ENCODE data around the gene GPC3. TPM values are rescaled to one million over a fixed set of nuclear protein-coding genes. Genes with fewer than 3 reads are reported as not detected.

Gene GPC3
- total RNA-seq, 1 donor, result not detected

DNA sequence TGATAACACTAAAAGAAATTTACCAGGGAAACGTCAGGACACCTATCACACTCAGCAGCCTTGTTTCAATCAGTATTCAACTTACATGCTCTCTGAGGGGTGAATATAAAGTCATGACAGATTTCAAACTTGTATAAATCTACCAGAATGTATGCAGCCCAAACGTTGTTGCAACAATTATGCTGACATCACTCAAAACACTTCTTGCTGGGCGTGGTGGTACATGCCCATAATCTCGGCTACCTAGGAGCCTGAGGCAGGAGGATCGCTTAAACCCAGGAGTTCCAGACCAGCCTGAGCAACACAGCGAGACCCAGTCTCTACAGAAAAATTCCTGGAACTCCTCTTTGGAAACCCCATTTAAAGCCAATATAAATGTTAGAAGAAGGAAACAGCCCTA is 303.5 kb downstream of the GPC3 start:
- Histone ChIP-seq H3K4me2 (ENCODE audit: insufficient read depth, low read length) (no peak overlapping the region), H3K79me2 (ENCODE audit: insufficient read depth, low read length) (no peaks in the 10 kb centered on the region)

DNA sequence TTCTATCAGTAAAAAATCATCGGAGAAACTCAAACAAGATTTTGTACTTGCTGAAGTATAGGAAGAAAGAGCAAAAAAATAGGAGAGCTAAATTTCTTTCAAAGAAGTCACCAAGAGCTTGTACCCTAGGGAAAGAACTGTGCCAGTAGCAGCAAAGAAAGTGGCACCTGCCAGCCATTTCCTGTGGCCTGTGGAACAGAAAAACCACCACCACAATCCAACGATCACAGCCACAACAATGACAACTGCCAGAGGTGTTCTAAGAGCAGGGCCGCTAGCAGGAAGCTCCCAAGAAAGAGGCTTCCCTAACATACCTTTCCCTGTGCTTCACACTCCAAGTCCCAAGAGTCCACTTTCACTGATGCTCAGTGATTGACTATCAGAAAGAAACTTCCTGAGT is 304.0 kb downstream of the GPC3 start:
- Histone ChIP-seq H3K79me2 (ENCODE audit: insufficient read depth, low read length) (no peaks in the 10 kb centered on the region), H3K9me3 (ENCODE audit: low read depth, low read length) (no peaks in the 10 kb centered on the region), H3K4me3 (ENCODE audit: insufficient read depth, low read length) (no peak overlapping the region), H3K36me3 (ENCODE audit: insufficient read depth, low read length) (no peaks in the 10 kb centered on the region), H3K4me2 (ENCODE audit: insufficient read depth, low read length) (no peak overlapping the region), H3K27me3 (ENCODE audit: insufficient read depth, low read length) (peaks cover 17% of the 10 kb centered on the region), H4K20me1 (ENCODE audit: insufficient read depth, low read length) (no peaks in the 10 kb centered on the region), H2AFZ (ENCODE audit: low read length) (no peak overlapping the region), H3K27ac (ENCODE audit: low read depth, low read length) (no peak overlapping the region), H3K4me1 (ENCODE audit: insufficient read depth, low read length) (no peaks in the 10 kb centered on the region)
- DNase-seq (ENCODE audit: insufficient read length, low spot score, missing footprints), result no peak
- TF ChIP-seq, protein P1, sequence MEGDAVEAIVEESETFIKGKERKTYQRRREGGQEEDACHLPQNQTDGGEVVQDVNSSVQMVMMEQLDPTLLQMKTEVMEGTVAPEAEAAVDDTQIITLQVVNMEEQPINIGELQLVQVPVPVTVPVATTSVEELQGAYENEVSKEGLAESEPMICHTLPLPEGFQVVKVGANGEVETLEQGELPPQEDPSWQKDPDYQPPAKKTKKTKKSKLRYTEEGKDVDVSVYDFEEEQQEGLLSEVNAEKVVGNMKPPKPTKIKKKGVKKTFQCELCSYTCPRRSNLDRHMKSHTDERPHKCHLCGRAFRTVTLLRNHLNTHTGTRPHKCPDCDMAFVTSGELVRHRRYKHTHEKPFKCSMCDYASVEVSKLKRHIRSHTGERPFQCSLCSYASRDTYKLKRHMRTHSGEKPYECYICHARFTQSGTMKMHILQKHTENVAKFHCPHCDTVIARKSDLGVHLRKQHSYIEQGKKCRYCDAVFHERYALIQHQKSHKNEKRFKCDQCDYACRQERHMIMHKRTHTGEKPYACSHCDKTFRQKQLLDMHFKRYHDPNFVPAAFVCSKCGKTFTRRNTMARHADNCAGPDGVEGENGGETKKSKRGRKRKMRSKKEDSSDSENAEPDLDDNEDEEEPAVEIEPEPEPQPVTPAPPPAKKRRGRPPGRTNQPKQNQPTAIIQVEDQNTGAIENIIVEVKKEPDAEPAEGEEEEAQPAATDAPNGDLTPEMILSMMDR (IDR thresholded peaks at IDR 0.05; ENCODE audit: extremely low read depth, low read depth, low read length), result no peak

More for the DNA sequence above, 303.5 kb downstream of the GPC3 start:
- no peaks in the 10 kb centered on the region for H3K36me3 ChIP-seq (ENCODE audit: insufficient read depth, low read length)
- no peak for DNase-seq (ENCODE audit: insufficient read length, low spot score, missing footprints)
- no peaks in the 10 kb centered on the region for H3K9me3 ChIP-seq (ENCODE audit: low read depth, low read length)
- H2AFZ ChIP-seq (ENCODE audit: low read length), result no peak overlapping the region
- TF ChIP-seq, protein P1 (IDR thresholded peaks at IDR 0.05; ENCODE audit: extremely low read depth, low read depth, low read length), result no peak
- H3K4me1 ChIP-seq (ENCODE audit: insufficient read depth, low read length), result no peaks in the 10 kb centered on the region
- H3K27ac ChIP-seq (ENCODE audit: low read depth, low read length), result no peak overlapping the region
- H3K27me3 ChIP-seq (ENCODE audit: insufficient read depth, low read length), result peaks cover 17% of the 10 kb centered on the region
- H3K4me3 ChIP-seq (ENCODE audit: insufficient read depth, low read length), result no peak overlapping the region
- no peaks in the 10 kb centered on the region for H4K20me1 ChIP-seq (ENCODE audit: insufficient read depth, low read length)

DNA sequence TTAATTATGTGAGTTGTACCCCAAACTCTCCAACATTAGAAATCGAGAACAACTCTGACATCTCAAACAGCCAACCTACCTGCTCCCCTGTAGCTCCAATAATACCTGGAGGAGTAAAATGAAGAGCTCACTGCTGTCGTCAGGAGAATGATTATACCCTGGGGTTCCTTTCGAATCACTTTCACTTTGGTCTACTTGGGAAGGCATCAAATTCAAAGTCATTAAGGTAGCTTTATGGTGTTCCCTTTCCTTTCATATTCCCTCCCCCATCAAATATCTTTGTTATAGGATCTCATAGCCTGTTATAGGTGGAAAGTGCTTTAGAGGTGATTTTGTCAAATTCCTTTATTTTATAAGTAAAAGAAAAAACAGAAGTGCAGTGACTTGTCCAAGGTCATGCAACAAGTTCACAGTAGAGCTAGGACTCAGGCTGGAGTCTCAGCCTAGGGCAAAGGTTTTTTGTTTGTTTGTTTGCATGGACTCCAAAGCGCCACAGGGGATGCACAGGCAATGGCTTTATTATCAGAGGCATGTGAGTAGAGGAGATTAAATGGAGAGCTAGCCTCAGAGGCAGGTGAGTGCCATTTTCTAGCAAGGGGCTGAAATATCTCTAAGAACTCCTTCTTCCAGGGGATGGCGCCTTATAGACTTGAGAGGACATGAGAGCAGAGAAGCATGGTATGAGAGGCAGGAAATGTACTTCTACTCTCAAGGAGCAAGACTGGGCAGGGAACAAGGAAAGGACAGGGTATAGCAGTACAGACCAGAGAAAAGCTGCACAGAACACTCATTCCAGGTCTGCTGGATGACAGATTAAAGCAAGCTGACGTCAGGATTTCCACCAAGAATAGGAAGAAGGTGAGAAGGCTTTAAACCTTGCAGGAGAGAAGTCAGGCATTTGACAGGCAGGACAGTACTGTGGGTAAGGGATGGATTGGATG is 308.0 kb downstream of the GPC3 start:
- no peak for DNase-seq (ENCODE audit: insufficient read length, low spot score, missing footprints)
- no peak overlapping the region for H3K27ac ChIP-seq (ENCODE audit: low read depth, low read length)
- H4K20me1 ChIP-seq (ENCODE audit: insufficient read depth, low read length), result no peaks in the 10 kb centered on the region
- no peak overlapping the region for H2AFZ ChIP-seq (ENCODE audit: low read length)
- no peaks in the 10 kb centered on the region for H3K36me3 ChIP-seq (ENCODE audit: insufficient read depth, low read length)
- H3K4me1 ChIP-seq (ENCODE audit: insufficient read depth, low read length), result no peaks in the 10 kb centered on the region
- H3K27me3 ChIP-seq (ENCODE audit: insufficient read depth, low read length), result peaks cover 17% of the 10 kb centered on the region
- H3K4me2 ChIP-seq (ENCODE audit: insufficient read depth, low read length), result no peak overlapping the region
- no peaks in the 10 kb centered on the region for H3K79me2 ChIP-seq (ENCODE audit: insufficient read depth, low read length)
- no peak overlapping the region for H3K4me3 ChIP-seq (ENCODE audit: insufficient read depth, low read length)
- no peaks in the 10 kb centered on the region for H3K9me3 ChIP-seq (ENCODE audit: low read depth, low read length)
- TF ChIP-seq, protein P1 (IDR thresholded peaks at IDR 0.05; ENCODE audit: extremely low read depth, low read depth, low read length), result no peak

DNA sequence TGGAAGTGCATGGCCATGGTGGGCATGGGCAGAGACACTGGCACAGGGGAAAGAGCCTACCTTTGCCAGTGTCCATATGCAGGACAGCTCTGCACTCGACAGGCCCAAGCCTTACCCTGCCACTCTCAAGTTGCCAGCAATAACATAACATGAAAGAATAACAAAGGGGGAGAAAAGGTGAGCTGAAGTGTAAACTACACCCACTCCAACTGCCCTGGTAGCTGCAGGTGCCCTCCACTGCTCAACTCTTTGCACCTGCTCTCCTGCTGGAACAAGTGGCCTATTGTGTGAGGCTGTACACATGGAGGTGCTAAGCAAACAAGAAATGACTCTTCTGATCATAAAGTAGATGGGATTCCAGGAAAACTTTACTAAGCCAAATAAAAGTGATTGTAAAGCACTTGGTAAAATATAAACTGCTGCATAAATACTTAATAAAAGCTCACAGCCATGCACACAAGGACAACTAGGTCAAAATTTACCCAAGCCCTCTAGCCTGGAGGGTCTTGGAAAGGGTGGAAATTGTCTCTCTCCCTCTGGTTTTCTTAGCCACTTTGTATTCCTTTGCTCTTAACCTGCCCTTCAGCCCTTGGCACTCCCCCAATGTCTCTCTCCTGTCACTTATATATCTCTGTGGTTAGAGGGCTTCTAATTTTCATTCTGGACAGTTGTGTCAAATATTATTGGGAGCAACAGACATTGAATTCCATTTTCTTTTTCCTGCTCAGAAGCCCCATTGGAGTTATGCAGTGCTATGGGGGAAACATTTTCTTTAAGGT is 308.9 kb downstream of the GPC3 start:
- no peak for DNase-seq (ENCODE audit: insufficient read length, low spot score, missing footprints)
- Histone ChIP-seq H3K27me3 (ENCODE audit: insufficient read depth, low read length) (peaks cover 16% of the 10 kb centered on the region), H3K4me2 (ENCODE audit: insufficient read depth, low read length) (no peak overlapping the region), H3K4me1 (ENCODE audit: insufficient read depth, low read length) (no peaks in the 10 kb centered on the region), H3K9me3 (ENCODE audit: low read depth, low read length) (no peaks in the 10 kb centered on the region), H3K27ac (ENCODE audit: low read depth, low read length) (no peak overlapping the region), H3K79me2 (ENCODE audit: insufficient read depth, low read length) (no peaks in the 10 kb centered on the region), H4K20me1 (ENCODE audit: insufficient read depth, low read length) (no peaks in the 10 kb centered on the region), H3K4me3 (ENCODE audit: insufficient read depth, low read length) (no peak overlapping the region), H2AFZ (ENCODE audit: low read length) (no peak overlapping the region), H3K36me3 (ENCODE audit: insufficient read depth, low read length) (no peaks in the 10 kb centered on the region)
- TF ChIP-seq, protein P1 (IDR thresholded peaks at IDR 0.05; ENCODE audit: extremely low read depth, low read depth, low read length), result no peak

All from osteoblast (primary cell).